GM19035 (cell line): ENCODE data around the gene FHOD1.

Source experiments
- ATAC-seq: cut with Tn5 transposase; IDR thresholded peaks from one replicate; pipeline ENCODE4 v1.9.1; 2021; ENCODE audit not compliant: unreplicated experiment

The FHOD1 gene

GRCh38 chr16:67193536-67193935, 53.7 kb downstream of the FHOD1 start:
- ATAC-seq, result no peak

GRCh38 chr16:67192781-67193361, 54.4 kb downstream of the FHOD1 start:
- peak; percentile 5 for ATAC-seq

GRCh38 chr16:67191995-67192681, 55.1 kb downstream of the FHOD1 start, which contains the start of gene E2F4:
E2F4 (plus strand) TSS chr16:67192155; CDS start chr16:67192228, 73 bp downstream.
- ATAC-seq, result peak; percentile 90

GRCh38 chr16:67191411-67191994, 55.8 kb downstream of the FHOD1 start:
- no peak for ATAC-seq

- no peak for ATAC-seq
Observed at GRCh38 chr16:67190448-67191399, 56.6 kb downstream of the FHOD1 start.

GRCh38 chr16:67190041-67190440, 57.2 kb downstream of the FHOD1 start, which contains the start of gene EXOC3L1:
EXOC3L1 (minus strand) TSS chr16:67190136; CDS start chr16:67189676, 460 bp downstream.
- ATAC-seq, result no peak

- no peak for ATAC-seq
Observed at GRCh38 chr16:67188798-67189197, 58.5 kb downstream of the FHOD1 start.

GRCh38 chr16:67188323-67188722, 59.0 kb downstream of the FHOD1 start:
- no peak for ATAC-seq

GRCh38 chr16:67187175-67187890, 59.9 kb downstream of the FHOD1 start:
- no peak for ATAC-seq

- ATAC-seq, result no peak
Observed at GRCh38 chr16:67186550-67186950, 60.7 kb downstream of the FHOD1 start.

GRCh38 chr16:67185651-67186134, 61.6 kb downstream of the FHOD1 start:
- ATAC-seq, result no peak

- ATAC-seq, result peak; percentile 23
Observed at GRCh38 chr16:67184995-67185650, 62.2 kb downstream of the FHOD1 start.

GRCh38 chr16:67184453-67184994, 62.8 kb downstream of the FHOD1 start:
- peak; percentile 9 for ATAC-seq

- peak; percentile 91 for ATAC-seq
Observed at GRCh38 chr16:67183627-67184452, 63.4 kb downstream of the FHOD1 start, which contains the start of gene MATCAP1. MATCAP1 (minus strand) TSS chr16:67183963; CDS start chr16:67180610, 3,353 bp downstream.

- no peak for ATAC-seq
Observed at GRCh38 chr16:67183284-67183626, 64.0 kb downstream of the FHOD1 start.

- ATAC-seq, result no peak
Observed at GRCh38 chr16:67182288-67182687, 65.0 kb downstream of the FHOD1 start.

- ATAC-seq, result no peak
Observed at GRCh38 chr16:67181346-67181745, 65.9 kb downstream of the FHOD1 start.

- ATAC-seq, result no peak
Observed at GRCh38 chr16:67180166-67180565, 67.1 kb downstream of the FHOD1 start.
